RWPE2 (cell line): ENCODE data around the gene GNG8.

Source experiments
- ATAC-seq: fragments of 200-7000 bp; cut with Tn5 transposase; 3 replicates; pipeline ENCODE4 v1.9.1; 2021; ENCODE audit warnings: low read depth
- DNase-seq: peaks from one replicate; pipeline ENCODE4 v3.0.0-alpha.2; 2020; ENCODE audit warnings: low spot score
- H3K27ac ChIP-seq: fragments of 450-650 bp; 2 replicates; pipeline ENCODE4 v1.5.1; 2017; ENCODE audit warnings: mild to moderate bottlenecking; ENCODE audit not compliant: poor library complexity, severe bottlenecking
- H3K27me3 ChIP-seq: fragments of 250-450 bp; sonication (Bioruptor Pico); 2 replicates; pipeline ENCODE4 v1.5.1; 2021; ENCODE audit warnings: mild to moderate bottlenecking, moderate library complexity; ENCODE audit not compliant: insufficient read depth, poor library complexity, severe bottlenecking
- H3K36me3 ChIP-seq: fragments of 250-450 bp; sonication (Bioruptor Pico); 2 replicates; pipeline ENCODE4 v1.5.1; 2020; ENCODE audit warnings: low read depth, mild to moderate bottlenecking, moderate library complexity
- H3K4me1 ChIP-seq: fragments of 250-450 bp; sonication (Bioruptor Pico); 2 replicates; pipeline ENCODE4 v1.5.1; 2021; ENCODE audit warnings: mild to moderate bottlenecking, moderate library complexity; ENCODE audit not compliant: insufficient read depth, poor library complexity, severe bottlenecking
- H3K4me3 ChIP-seq: fragments of 250-450 bp; sonication (Bioruptor Pico); 2 replicates; pipeline ENCODE4 v1.5.1; 2021; ENCODE audit warnings: mild to moderate bottlenecking, moderate library complexity; ENCODE audit not compliant: severe bottlenecking
- H3K9me3 ChIP-seq: fragments of 250-450 bp; sonication (Bioruptor Pico); 2 replicates; pipeline ENCODE4 v1.5.1; 2021; ENCODE audit warnings: mild to moderate bottlenecking, moderate library complexity; ENCODE audit not compliant: severe bottlenecking
- CTCF ChIP-seq: fragments of 450-650 bp; IDR thresholded peaks from one replicate; pipeline ENCODE4 v1.5.1; 2017; ENCODE audit warnings: mild to moderate bottlenecking, moderate library complexity; ENCODE audit not compliant: poor library complexity, severe bottlenecking

The GNG8 gene

GRCh38 chr19:46626446-46626845 is 9.6 kb downstream of the GNG8 start:
- peaks cover 11% of the 10 kb centered on the region for H3K4me1 ChIP-seq
- ATAC-seq = no peak
- DNase-seq = peak; percentile 52

GRCh38 chr19:46625731-46626130 is 10.3 kb downstream of the GNG8 start:
- DNase-seq (peak; percentile 54), ATAC-seq (no peak)
- Histone ChIP-seq H3K27me3 (no peaks in the 10 kb centered on the region), H3K4me1 (peaks cover 7% of the 10 kb centered on the region), H3K4me3 (no peak overlapping the region), H3K27ac (no peak overlapping the region), H3K36me3 (no peaks in the 10 kb centered on the region), H3K9me3 (no peaks in the 10 kb centered on the region)
- no peak for TF ChIP-seq CTCF

More at GRCh38 chr19:46626446-46626845, 9.6 kb downstream of the GNG8 start:
- Histone ChIP-seq H3K36me3 (no peaks in the 10 kb centered on the region), H3K27ac (no peak overlapping the region), H3K27me3 (no peaks in the 10 kb centered on the region), H3K4me3 (no peak overlapping the region), H3K9me3 (no peaks in the 10 kb centered on the region)
- no peak for TF ChIP-seq CTCF

- no peaks in the 10 kb centered on the region for H3K9me3 ChIP-seq
- no peaks in the 10 kb centered on the region for H3K27me3 ChIP-seq
- DNase-seq (peak; percentile 34), ATAC-seq (peak; percentile 49)
- no peak for TF ChIP-seq CTCF
- peaks cover 7% of the 10 kb centered on the region for H3K4me1 ChIP-seq
- no peak within 1 kb of the TSS for H3K4me3 ChIP-seq
- H3K27ac ChIP-seq = no peak within 1 kb of the TSS
- H3K36me3 ChIP-seq = no peaks in the 10 kb centered on the region
Observed at GRCh38 chr19:46624958-46625661, 10.9 kb downstream of the GNG8 start, which contains the start of gene PTGIR. TSS of gene PTGIR (minus strand) at chr19:46625089. CDS start at chr19:46624225, 864 bp downstream.

- H3K27me3 ChIP-seq = no peaks in the 10 kb centered on the region
- H3K4me1 ChIP-seq = peaks cover 7% of the 10 kb centered on the region
- H3K9me3 ChIP-seq = no peaks in the 10 kb centered on the region
- no peak overlapping the region for H3K27ac ChIP-seq
- DNase-seq (peak; percentile 47), ATAC-seq (no peak)
- TF ChIP-seq CTCF = no peak
- no peak overlapping the region for H3K4me3 ChIP-seq
- no peaks in the 10 kb centered on the region for H3K36me3 ChIP-seq
Observed at GRCh38 chr19:46623915-46624502, 12.0 kb downstream of the GNG8 start.

GRCh38 chr19:46622118-46622446 is 13.9 kb downstream of the GNG8 start:
- no peaks in the 10 kb centered on the region for H3K27me3 ChIP-seq
- no peak for TF ChIP-seq CTCF
- H3K36me3 ChIP-seq = no peaks in the 10 kb centered on the region
- peaks cover 7% of the 10 kb centered on the region for H3K4me1 ChIP-seq
- H3K4me3 ChIP-seq = no peak overlapping the region
- H3K27ac ChIP-seq = no peak overlapping the region
- no peaks in the 10 kb centered on the region for H3K9me3 ChIP-seq
- peak; percentile 21 for DNase-seq
- no peak for ATAC-seq
